K562 (cell line): ENCODE data around the gene EBF4. TPM values are rescaled to one million over a fixed set of nuclear protein-coding genes. Genes with fewer than 3 reads are reported as not detected.

Experiments used
- ARNT ChIP-seq, 2 experiments: fragments of 450-650 bp; IDR thresholded peaks; 2 replicates each; pipeline ENCODE4 v1.6.1; 2016; ENCODE audit warnings: mild to moderate bottlenecking in 1 of 2
- CBX3 ChIP-seq, 2 experiments: IDR thresholded peaks; 1 replicate in 1 of 2; 2 replicates in 1 of 2; pipeline ENCODE4 v1.6.1; 2012; ENCODE audit warnings: inconsistent platforms in 2 of 2, low read length in 2 of 2, borderline replicate concordance in 1 of 2, control low read depth in 1 of 2
- CBX8 ChIP-seq: fragments of 200-600 bp; sonication (generic); IDR thresholded peaks from 2 replicates; pipeline ENCODE4 v1.6.1; 2012; ENCODE audit warnings: borderline replicate concordance, mixed run types, low read depth, mild to moderate bottlenecking, moderate library complexity, mixed read lengths, low read length, control low read depth, inconsistent platforms; ENCODE audit not compliant: poor library complexity, severe bottlenecking; ENCODE audit errors: extremely low read depth
- EP400 ChIP-seq: fragments of 450-650 bp; IDR thresholded peaks from 2 replicates; pipeline ENCODE4 v1.6.1; 2017; ENCODE audit warnings: antibody characterized with exemption, mild to moderate bottlenecking, moderate library complexity
- ESRRA ChIP-seq: fragments of 450-650 bp; IDR thresholded peaks from 2 replicates; pipeline ENCODE4 v1.6.1; 2014; ENCODE audit warnings: low read depth, mild to moderate bottlenecking, moderate library complexity, borderline replicate concordance
- FOXK1 ChIP-seq: sonication (generic); formaldehyde crosslinking; IDR thresholded peaks from 2 replicates; pipeline ENCODE4 v1.8.0; 2022; ENCODE audit warnings: missing genetic modification reagents, mild to moderate bottlenecking, borderline replicate concordance
- GABPB1 ChIP-seq: sonication (generic); formaldehyde crosslinking; IDR thresholded peaks from 2 replicates; pipeline ENCODE4 v1.8.0; 2022; ENCODE audit warnings: mild to moderate bottlenecking, missing genetic modification reagents
- KDM4B ChIP-seq, 2 experiments: fragments of 450-650 bp in 1 of 2; sonication (generic) in 1 of 2; IDR thresholded peaks; 2 replicates each; pipeline ENCODE4 v1.6.1; 2016 to 2017; ENCODE audit warnings: borderline replicate concordance in 2 of 2, antibody characterized with exemption in 1 of 2, low read depth in 1 of 2, mild to moderate bottlenecking in 1 of 2
- L3MBTL2 ChIP-seq: fragments of 450-650 bp; IDR thresholded peaks from 2 replicates; pipeline ENCODE4 v1.6.1; 2016; ENCODE audit warnings: mild to moderate bottlenecking, moderate library complexity
- MTA1 ChIP-seq: fragments of 450-650 bp; IDR thresholded peaks from 2 replicates; pipeline ENCODE4 v1.6.1; 2017; ENCODE audit warnings: borderline replicate concordance
- NELFE ChIP-seq: IDR thresholded peaks from 2 replicates; pipeline ENCODE4 v1.6.1; 2011; ENCODE audit warnings: mild to moderate bottlenecking; ENCODE audit not compliant: insufficient read depth, insufficient read length
- NFRKB ChIP-seq: fragments of 450-650 bp; IDR thresholded peaks from 2 replicates; pipeline ENCODE4 v1.6.1; 2016; ENCODE audit warnings: low read depth
- POLR2A ChIP-seq: fragments of 450-650 bp; conservative IDR thresholded peaks from 2 replicates; pipeline ENCODE4 v1.6.1; 2016
- SUPT5H ChIP-seq: fragments of 450-650 bp; IDR thresholded peaks from 2 replicates; pipeline ENCODE4 v1.6.1; 2016
- TAF9B ChIP-seq: fragments of 450-650 bp; IDR thresholded peaks from 2 replicates; pipeline ENCODE4 v1.6.1; 2018; ENCODE audit warnings: mild to moderate bottlenecking; ENCODE audit not compliant: partially characterized antibody
- TEAD2 ChIP-seq: fragments of 450-650 bp; IDR thresholded peaks from 2 replicates; pipeline ENCODE4 v1.6.1; 2016; ENCODE audit warnings: missing genetic modification characterization, control low read depth, missing compliant biosample characterization
- ZNF263 ChIP-seq: sonication (generic); formaldehyde crosslinking; IDR thresholded peaks from 2 replicates; pipeline ENCODE4 v1.8.0; 2022; ENCODE audit warnings: mild to moderate bottlenecking, missing genetic modification reagents, borderline replicate concordance
- polyA plus RNA-seq, 8 experiments: library from polyadenylated mRNA; depleted of rRNA in 4 of 8; stranded (reverse) in 5 of 8; unstranded in 3 of 8; fragments of >200 nt; fragmentation: Nextera tagmentation in 2 of 8; fragmentation: Illumina TruSeq in 1 of 8; extraction: Ambion mirVana in 2 of 8; extraction: Trizol in 1 of 8; gene quantifications; 2 replicates each; pipeline versions ENCODE4 v1.2.1 to v1.2.3, GENCODE V29; 2011 to 2014; ENCODE audit warnings: inconsistent platforms in 1 of 8, missing spikeins in 1 of 8
- total RNA-seq, 7 experiments: library from RNA; depleted of rRNA in 6 of 7; stranded (reverse); fragments of >200 nt in 6 of 7; fragmentation: Illumina TruSeq in 2 of 7; extraction: Trizol in 2 of 7; gene quantifications; 2 replicates each; pipeline versions ENCODE4 v1.2.1 to v1.2.3, GENCODE V29; 2011 to 2021; ENCODE audit warnings: low replicate concordance in 1 of 7
- TF ChIP-seq, protein P1 (sequence below), 3 experiments: fragments of 200-800 bp in 1 of 3; fragments of 250-450 bp in 1 of 3; fragments of 450-650 bp in 1 of 3; sonication (Bioruptor Pico) in 1 of 3; sonication (Bioruptor generic) in 1 of 3; formaldehyde crosslinking in 1 of 3; IDR thresholded peaks; 2 replicates each; pipeline versions ENCODE4 v1.6.1 to v1.8.0; 2016 to 2022; ENCODE audit warnings: mild to moderate bottlenecking in 2 of 3, missing genetic modification characterization in 2 of 3, missing compliant biosample characterization in 1 of 3, moderate library complexity in 1 of 3
- TF ChIP-seq, protein P2 (sequence below): sonication (generic); formaldehyde crosslinking; IDR thresholded peaks from 2 replicates; pipeline ENCODE4 v1.8.0; 2022; ENCODE audit warnings: mild to moderate bottlenecking, missing genetic modification reagents

Gene EBF4
- total and polyA plus RNA-seq, 9 of the 15 experiments (the other 6 are each of a cell fraction or from before 2014, with no cell fraction given): 0.09 TPM; not detected in 8

DNA sequence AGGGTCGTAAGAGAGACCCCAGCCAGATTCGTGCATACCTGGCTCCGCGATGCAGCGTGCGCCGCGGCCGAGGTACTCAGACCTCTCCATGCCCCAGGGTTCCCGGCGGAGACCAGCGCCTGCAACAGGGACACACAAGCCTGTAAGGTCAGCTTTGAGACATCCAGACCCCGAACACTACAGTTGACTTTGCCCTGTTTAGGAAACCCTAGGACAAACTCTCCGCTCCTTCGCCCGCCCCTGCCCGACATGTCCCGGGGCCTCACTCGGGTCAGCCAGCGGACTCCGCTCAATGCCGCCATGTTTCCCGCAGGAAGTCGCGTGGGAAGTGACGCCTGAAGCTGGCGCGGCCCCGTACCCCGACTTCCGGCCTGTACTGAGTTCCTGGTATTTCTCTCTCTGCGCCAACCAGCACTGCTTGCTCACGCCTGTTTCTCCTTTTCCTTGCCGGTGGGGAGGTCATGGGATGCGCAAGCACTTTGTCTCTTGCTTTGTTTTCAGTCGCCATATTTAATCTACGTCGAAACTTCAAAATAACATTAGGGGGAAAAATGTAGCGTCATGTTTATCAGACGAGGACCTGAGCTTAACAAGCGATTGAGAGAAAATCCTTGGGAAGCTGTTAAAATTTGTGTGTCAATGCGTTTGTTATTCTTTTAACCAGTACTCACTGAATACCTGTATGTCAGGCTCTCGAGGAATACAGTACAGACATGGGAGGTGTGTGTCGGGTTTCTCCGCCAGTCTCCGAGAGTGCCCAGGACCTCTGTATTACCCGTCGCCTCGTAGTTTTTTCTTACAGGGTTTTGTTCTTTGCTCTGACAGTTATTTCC is 28.5 kb upstream of the EBF4 start, which contains the start of gene IDH3B (continued):
- TF ChIP-seq, protein P1, sequence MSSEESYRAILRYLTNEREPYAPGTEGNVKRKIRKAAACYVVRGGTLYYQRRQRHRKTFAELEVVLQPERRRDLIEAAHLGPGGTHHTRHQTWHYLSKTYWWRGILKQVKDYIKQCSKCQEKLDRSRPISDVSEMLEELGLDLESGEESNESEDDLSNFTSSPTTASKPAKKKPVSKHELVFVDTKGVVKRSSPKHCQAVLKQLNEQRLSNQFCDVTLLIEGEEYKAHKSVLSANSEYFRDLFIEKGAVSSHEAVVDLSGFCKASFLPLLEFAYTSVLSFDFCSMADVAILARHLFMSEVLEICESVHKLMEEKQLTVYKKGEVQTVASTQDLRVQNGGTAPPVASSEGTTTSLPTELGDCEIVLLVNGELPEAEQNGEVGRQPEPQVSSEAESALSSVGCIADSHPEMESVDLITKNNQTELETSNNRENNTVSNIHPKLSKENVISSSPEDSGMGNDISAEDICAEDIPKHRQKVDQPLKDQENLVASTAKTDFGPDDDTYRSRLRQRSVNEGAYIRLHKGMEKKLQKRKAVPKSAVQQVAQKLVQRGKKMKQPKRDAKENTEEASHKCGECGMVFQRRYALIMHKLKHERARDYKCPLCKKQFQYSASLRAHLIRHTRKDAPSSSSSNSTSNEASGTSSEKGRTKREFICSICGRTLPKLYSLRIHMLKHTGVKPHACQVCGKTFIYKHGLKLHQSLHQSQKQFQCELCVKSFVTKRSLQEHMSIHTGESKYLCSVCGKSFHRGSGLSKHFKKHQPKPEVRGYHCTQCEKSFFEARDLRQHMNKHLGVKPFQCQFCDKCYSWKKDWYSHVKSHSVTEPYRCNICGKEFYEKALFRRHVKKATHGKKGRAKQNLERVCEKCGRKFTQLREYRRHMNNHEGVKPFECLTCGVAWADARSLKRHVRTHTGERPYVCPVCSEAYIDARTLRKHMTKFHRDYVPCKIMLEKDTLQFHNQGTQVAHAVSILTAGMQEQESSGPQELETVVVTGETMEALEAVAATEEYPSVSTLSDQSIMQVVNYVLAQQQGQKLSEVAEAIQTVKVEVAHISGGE (CRISPR knock-in tag; IDR thresholded peaks at IDR 0.05): peak in 1 of 3 experiments; percentile 63; a peak in 2 of 6 replicates
- TF ChIP-seq SUPT5H (peak; percentile 80), MTA1 (peak; percentile 99), EP400 (peak; percentile 86), FOXK1 (CRISPR knock-in tag) (peak; percentile 80; the same call in 1 of the 2 replicates), NFRKB (peak; percentile 86), CBX3 (IDR thresholded peaks at IDR 0.05; ENCODE audit: borderline replicate concordance in 1 of 2, low read length in 2 of 2) (0 out of 3 replicates have a peak, but pooled peaks of 1 of the 2 experiments have one; percentile 58), GABPB1 (CRISPR knock-in tag) (peak; percentile 97), POLR2A (peak; percentile 85), L3MBTL2 (peak; percentile 63), ARNT (IDR thresholded peaks at IDR 0.05) (peak in 1 of 2 experiments; percentile 48; a peak in 1 of 4 replicates), KDM4B (IDR thresholded peaks at IDR 0.05; ENCODE audit: borderline replicate concordance in 2 of 2, low read depth in 1 of 2) (peak in 1 of 2 experiments; percentile 91; a peak in 2 of 4 replicates), NELFE (no peak), ZNF263 (no peak), CBX8 (no peak), TEAD2 (tag) (0 out of 2 replicates have a peak, but pooled peaks have one; percentile 36), TAF9B (peak; percentile 78), ESRRA (peak; percentile 83)
- TF ChIP-seq, protein P2, sequence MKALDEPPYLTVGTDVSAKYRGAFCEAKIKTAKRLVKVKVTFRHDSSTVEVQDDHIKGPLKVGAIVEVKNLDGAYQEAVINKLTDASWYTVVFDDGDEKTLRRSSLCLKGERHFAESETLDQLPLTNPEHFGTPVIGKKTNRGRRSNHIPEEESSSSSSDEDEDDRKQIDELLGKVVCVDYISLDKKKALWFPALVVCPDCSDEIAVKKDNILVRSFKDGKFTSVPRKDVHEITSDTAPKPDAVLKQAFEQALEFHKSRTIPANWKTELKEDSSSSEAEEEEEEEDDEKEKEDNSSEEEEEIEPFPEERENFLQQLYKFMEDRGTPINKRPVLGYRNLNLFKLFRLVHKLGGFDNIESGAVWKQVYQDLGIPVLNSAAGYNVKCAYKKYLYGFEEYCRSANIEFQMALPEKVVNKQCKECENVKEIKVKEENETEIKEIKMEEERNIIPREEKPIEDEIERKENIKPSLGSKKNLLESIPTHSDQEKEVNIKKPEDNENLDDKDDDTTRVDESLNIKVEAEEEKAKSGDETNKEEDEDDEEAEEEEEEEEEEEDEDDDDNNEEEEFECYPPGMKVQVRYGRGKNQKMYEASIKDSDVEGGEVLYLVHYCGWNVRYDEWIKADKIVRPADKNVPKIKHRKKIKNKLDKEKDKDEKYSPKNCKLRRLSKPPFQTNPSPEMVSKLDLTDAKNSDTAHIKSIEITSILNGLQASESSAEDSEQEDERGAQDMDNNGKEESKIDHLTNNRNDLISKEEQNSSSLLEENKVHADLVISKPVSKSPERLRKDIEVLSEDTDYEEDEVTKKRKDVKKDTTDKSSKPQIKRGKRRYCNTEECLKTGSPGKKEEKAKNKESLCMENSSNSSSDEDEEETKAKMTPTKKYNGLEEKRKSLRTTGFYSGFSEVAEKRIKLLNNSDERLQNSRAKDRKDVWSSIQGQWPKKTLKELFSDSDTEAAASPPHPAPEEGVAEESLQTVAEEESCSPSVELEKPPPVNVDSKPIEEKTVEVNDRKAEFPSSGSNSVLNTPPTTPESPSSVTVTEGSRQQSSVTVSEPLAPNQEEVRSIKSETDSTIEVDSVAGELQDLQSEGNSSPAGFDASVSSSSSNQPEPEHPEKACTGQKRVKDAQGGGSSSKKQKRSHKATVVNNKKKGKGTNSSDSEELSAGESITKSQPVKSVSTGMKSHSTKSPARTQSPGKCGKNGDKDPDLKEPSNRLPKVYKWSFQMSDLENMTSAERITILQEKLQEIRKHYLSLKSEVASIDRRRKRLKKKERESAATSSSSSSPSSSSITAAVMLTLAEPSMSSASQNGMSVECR (CRISPR knock-in tag): peak; percentile 95
